GM12872 (cell line): ENCODE data around the gene KCNAB2.

ENCODE experiments used
- TF ChIP-seq, protein P1 (sequence below): IDR thresholded peaks from 3 replicates; pipeline ENCODE4 v1.5.1; 2011; ENCODE audit warnings: low read depth, mild to moderate bottlenecking, low read length, moderate library complexity; ENCODE audit not compliant: insufficient read depth

Gene KCNAB2

DNA sequence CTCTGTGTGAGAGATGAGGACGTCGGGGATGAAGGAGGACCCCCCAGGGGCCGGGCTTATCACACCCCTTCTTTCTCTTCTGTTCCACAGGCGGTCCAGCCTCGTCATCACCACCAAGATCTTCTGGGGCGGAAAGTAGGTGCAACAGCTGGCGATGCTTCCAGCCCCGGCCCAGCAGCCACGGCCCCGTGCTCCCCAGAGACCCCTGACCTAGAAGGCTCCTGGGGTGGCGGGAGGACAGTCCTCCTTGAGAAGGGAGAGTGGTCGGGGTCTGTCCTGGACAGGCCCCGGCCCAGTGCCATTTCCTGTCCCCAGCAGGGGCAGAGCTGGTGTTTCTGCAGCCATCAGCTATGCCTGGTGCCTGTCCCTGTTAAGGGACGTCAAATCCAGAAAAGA lies 41.7 kb downstream of the KCNAB2 start:
- TF ChIP-seq, protein P1, sequence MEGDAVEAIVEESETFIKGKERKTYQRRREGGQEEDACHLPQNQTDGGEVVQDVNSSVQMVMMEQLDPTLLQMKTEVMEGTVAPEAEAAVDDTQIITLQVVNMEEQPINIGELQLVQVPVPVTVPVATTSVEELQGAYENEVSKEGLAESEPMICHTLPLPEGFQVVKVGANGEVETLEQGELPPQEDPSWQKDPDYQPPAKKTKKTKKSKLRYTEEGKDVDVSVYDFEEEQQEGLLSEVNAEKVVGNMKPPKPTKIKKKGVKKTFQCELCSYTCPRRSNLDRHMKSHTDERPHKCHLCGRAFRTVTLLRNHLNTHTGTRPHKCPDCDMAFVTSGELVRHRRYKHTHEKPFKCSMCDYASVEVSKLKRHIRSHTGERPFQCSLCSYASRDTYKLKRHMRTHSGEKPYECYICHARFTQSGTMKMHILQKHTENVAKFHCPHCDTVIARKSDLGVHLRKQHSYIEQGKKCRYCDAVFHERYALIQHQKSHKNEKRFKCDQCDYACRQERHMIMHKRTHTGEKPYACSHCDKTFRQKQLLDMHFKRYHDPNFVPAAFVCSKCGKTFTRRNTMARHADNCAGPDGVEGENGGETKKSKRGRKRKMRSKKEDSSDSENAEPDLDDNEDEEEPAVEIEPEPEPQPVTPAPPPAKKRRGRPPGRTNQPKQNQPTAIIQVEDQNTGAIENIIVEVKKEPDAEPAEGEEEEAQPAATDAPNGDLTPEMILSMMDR, result no peak

DNA sequence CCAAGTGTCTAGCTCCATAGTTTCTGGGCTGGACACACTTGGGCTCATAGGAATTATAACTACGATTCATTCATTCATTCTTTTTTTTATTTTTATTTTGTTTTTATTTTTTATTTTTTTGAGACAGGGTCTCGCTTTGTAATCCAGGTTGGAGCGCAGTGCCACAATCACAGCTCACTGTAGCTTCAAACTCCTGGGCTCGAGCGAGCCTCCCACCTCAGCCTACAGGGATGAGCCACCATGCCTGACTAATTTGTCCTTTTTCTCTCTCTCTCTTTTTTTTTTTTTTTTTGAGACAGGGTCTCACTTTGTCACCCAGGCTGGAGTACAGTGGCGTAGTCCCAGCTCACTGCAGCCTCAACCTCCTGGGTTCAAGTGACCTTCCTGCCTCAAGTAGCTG lies 42.3 kb downstream of the KCNAB2 start:
- TF ChIP-seq, protein P1, result no peak

DNA sequence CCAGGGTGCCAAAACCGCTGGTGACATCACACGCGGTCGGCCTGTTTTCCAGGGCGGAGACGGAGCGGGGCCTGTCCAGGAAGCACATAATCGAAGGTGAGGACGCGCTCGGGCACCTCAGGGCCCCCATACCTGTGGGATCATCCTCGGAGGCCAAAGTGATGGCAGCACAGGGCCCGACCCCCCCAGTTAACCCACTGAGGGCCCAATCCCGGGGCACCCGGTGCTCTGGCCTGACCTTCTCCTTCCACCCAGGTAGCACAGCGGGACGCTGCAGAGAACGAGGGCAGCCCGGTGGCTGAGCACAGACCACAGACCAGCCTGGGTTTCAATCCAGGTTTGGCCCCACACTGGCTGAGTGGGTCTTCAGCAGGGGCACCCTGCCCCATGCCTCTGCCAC lies 43.3 kb downstream of the KCNAB2 start:
- TF ChIP-seq, protein P1, result no peak

DNA sequence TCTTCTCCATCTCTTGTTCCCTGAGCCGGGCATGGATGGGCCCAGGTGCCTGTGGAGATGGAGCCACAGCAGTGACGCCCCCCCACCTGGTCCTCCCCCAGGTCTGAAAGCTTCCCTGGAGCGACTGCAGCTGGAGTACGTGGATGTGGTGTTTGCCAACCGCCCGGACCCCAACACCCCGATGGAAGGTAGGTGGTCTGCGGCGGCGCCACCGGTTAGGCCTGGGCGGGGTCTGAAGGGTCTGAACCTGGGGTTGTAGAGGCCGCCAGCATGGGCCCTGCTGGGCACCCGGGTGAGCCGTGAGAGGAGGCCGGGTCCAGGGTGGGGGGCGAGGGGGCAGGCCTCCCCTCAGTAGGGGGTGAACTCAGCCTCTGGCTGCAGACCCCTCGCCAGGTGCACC lies 44.6 kb downstream of the KCNAB2 start:
- TF ChIP-seq, protein P1, result no peak

DNA sequence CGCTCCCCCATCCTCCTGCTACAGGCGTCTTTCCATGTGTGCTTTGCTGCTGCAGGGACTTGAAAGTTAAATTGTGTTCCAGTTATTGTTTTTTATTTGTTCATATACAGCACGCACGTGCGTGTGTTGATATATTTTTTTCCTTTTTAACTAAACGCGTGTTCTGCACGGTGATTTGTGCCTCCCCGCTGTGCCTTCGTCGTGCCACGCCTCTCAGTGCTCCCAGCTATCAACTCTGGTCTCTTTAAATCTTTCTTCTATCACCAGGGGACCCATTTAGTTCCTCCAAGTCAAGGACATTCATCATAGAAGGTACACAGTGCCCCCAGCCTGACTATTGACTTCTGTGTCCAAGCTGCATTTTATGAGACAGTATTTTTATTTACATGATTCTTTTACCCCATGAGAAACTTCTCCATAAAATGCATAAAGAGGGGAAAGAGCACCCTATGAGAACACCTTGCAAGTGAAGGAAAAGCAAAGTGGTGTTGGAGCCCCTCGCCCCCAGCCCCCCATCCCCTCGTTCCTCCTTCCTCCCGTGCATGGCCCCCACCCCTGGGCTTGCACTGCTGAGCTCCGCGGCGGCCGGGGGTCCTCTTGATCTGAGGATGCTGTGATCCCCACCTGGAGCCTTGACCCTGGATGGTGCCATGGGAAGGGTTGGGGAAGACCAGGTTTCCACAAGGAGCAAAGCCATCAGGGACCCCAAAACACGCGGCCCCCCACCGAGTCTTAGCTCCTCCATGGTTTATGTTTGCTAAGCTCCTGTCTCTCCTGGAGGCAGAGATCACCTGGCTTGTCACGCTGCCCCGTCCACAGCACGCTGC lies 45.5 kb downstream of the KCNAB2 start:
- TF ChIP-seq, protein P1, result no peak

DNA sequence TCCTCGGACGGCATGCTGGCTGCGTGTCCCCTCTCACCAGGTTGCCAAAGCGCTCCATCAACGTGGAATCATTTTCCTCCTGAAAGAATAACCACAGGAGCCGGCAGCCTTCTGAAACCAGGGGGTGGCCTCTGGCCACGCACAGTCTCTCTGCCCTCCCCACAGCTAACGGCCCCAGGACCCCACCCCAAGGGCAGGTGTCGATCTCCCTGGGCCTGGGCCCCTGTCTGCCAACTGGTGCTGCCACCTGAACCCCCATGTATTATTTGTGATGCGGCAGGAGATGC lies 46.1 kb downstream of the KCNAB2 start:
- TF ChIP-seq, protein P1, result no peak

DNA sequence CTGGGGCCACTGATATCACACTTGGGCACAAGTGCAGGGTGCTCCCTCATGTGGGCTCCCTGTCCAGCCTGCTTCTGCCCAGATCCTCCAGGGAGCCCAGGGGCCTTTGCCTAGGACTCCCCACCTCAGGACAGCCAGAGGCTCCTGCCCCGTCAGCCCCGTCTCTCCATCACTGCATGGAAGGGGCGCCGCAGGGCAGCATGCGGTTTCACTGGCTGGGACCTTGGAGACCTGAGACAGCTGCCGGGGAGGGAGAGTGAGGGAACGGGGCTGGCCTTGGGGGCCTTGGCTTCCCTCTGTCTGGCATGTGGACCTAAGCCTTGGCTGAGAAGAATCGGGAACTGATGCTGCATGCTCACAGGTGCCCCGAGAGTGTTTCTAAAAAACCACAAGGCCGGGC lies 46.5 kb downstream of the KCNAB2 start:
- TF ChIP-seq, protein P1, result no peak
